Measurements from ENCODE around the gene MICAL3. TPM values are rescaled to one million over a fixed set of nuclear protein-coding genes. Genes with fewer than 3 reads are reported as not detected.

MICAL3 gene
- total RNA-seq, 4 donors from 2014 or later: 45.2 to 56.3 (median 46.3) TPM

DNA sequence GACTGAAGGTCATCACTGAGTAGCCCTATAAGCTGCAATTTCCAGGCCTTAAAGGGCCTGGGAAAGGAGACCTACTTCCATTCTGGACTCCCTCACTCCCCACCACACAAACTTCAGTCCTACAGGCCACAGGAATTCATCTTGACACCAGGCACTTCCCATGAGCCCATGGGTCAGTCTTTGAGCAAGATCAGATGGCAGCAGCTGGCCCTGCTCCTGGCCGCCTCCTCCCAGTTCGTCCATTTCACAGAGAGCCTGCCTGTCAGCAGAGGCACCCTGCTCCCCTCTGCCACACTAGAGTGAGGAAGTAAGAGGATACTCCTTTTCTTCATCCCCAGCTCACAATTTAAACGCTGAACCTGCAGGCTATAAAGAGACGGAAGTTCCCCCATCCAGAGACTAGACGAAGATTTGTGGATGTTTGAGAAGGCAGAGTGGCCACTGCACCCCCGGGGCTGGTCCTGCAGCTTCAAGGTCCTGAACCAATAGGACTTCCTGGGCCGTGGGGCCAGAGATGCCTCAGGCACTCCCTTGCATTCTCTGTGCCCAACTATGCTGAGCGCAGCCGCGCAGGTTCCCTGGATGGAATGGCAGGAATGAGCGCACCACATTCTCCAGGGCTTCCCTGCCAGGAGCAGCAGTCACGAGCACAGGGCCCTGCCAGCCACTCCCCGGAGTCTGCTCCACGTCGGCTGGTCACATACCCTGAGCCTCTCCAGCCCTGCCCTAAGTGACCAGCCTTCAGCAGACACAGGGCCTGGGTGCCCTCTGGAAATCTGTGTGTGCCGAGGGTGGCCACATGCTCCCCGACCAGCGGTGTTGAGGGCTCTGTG is 216.6 kb downstream of the MICAL3 start:
- WGBS, 2 donors: 78 to 88% methylated on average over 15 to 18 of the region's 18 CpGs
- H3K27me3 ChIP-seq: no peaks in the 10 kb centered on the region
- TF ChIP-seq POLR2A (IDR thresholded peaks at IDR 0.05): no peak
- TF ChIP-seq, protein P1, sequence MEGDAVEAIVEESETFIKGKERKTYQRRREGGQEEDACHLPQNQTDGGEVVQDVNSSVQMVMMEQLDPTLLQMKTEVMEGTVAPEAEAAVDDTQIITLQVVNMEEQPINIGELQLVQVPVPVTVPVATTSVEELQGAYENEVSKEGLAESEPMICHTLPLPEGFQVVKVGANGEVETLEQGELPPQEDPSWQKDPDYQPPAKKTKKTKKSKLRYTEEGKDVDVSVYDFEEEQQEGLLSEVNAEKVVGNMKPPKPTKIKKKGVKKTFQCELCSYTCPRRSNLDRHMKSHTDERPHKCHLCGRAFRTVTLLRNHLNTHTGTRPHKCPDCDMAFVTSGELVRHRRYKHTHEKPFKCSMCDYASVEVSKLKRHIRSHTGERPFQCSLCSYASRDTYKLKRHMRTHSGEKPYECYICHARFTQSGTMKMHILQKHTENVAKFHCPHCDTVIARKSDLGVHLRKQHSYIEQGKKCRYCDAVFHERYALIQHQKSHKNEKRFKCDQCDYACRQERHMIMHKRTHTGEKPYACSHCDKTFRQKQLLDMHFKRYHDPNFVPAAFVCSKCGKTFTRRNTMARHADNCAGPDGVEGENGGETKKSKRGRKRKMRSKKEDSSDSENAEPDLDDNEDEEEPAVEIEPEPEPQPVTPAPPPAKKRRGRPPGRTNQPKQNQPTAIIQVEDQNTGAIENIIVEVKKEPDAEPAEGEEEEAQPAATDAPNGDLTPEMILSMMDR (IDR thresholded peaks at IDR 0.05): no peak
- TF ChIP-seq EP300 (IDR thresholded peaks at IDR 0.05): no peak
- H3K27ac ChIP-seq: no peak overlapping the region
- peaks cover 0 to 15% (median 0%) of the 10 kb centered on the region in 4 donors for H3K4me1 ChIP-seq
- peaks cover 3 to 100% (median 24%) of the 10 kb centered on the region in 3 donors for H3K36me3 ChIP-seq
- H3K9me3 ChIP-seq: no peaks in the 10 kb centered on the region
- no peak overlapping the region for H3K4me3 ChIP-seq
- DNase-seq (ENCODE audit: low spot score in 2 of 2): no peak

DNA sequence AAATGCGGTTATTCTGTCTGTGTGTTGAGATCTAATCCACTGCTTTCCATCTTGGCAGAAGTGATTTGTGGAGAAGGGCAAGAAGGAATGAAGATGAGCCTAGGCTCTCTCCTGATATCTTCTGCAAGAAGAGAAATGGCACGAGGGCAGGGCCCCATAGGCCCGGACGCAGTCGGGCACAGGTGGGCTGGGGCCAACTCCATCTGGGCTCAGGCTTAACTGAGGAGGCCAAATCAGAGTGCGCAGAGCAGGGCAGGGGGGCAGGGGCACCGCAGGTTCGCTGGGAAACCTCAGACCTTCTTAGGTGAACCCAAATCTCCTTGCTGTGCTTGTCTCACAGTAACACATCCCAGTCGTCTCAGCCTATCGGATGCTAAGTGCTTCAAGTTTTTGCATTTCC is 217.3 kb downstream of the MICAL3 start:
- no peak for TF ChIP-seq POLR2A (IDR thresholded peaks at IDR 0.05)
- TF ChIP-seq, protein P1 (IDR thresholded peaks at IDR 0.05): no peak
- TF ChIP-seq EP300 (IDR thresholded peaks at IDR 0.05): no peak
- no peaks in the 10 kb centered on the region for H3K9me3 ChIP-seq
- H3K4me1 ChIP-seq: peaks cover 0 to 16% (median 0%) of the 10 kb centered on the region in 4 donors
- no peak overlapping the region for H3K4me3 ChIP-seq
- no peaks in the 10 kb centered on the region for H3K27me3 ChIP-seq
- H3K36me3 ChIP-seq: peaks cover 3 to 100% (median 24%) of the 10 kb centered on the region in 3 donors
- WGBS, 2 donors: 93 to 95% methylated on average over 10 of the region's 10 CpGs
- no peak for DNase-seq (ENCODE audit: low spot score in 2 of 2)
- H3K27ac ChIP-seq: no peak overlapping the region

DNA sequence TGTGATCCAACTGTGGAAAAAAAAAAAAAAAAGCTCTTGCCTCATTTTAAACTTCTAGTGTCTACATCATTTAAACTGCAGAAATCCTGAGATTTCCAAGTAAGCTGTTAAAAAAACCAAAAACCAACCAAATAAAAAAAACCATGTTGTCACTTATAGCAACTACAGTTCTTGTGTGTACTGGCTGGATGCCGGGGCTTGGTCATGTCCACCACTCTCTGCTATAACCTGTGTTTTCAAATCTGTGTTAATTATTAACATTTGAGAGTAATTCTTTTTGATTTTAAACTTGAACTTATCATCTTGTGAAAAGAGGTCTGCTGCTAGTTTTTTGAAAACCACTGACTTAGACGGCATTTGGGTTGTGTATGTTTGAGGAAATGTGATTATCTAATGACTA is 217.9 kb downstream of the MICAL3 start:
- Histone ChIP-seq H3K36me3 (peaks cover 3 to 95% (median 24%) of the 10 kb centered on the region in 3 donors), H3K9me3 (no peaks in the 10 kb centered on the region), H3K27ac (no peak overlapping the region), H3K4me1 (peaks cover 0 to 16% (median 0%) of the 10 kb centered on the region in 4 donors), H3K27me3 (no peaks in the 10 kb centered on the region), H3K4me3 (no peak overlapping the region)
- TF ChIP-seq, protein P1 (IDR thresholded peaks at IDR 0.05): no peak
- TF ChIP-seq POLR2A (IDR thresholded peaks at IDR 0.05) (no peak), EP300 (IDR thresholded peaks at IDR 0.05) (no peak)
- DNase-seq (ENCODE audit: low spot score in 2 of 2): no peak
- WGBS, 2 donors: 62 to 89% methylated on average over 2 of the region's 2 CpGs

DNA sequence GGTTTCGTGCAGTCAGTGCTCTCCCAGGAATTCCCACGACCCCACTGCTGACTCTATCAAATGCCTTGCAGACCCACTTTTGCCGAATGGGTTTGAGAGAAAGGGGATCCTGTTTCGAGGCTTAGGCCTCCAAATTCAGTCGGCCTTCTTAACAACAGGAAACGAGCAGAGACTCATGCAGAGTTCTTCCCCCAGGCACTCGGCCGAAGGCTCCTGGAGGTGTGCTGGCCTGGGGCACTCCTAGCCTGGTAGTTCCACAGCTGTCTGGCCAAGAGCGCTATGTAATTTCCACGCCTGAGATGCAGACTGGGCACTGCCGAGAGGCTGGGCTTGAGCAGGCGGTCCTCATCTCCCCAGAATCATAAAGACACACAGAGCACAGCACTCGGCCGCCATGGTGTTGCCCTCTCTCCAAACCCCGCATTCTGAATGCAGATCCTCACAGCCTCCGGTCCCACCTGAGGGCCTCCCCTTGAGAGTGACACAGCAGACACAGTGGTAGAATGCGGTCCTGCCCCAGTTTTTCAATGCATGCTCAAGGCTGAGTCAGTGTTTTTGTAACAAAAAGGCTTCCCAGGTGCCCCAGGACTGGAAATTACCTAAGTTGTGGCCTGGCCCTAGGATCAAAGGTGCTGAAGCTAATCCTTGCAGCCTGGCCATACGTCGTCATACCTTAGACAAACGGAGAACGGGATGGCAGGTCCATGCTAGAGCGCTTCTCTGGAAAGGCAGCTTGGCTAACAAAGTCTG is 219.9 kb downstream of the MICAL3 start:
- Histone ChIP-seq H3K4me3 (no peak overlapping the region), H3K4me1 (peaks cover 0 to 16% (median 0%) of the 10 kb centered on the region in 4 donors), H3K36me3 (peaks cover 0 to 78% (median 24%) of the 10 kb centered on the region in 3 donors), H3K9me3 (no peaks in the 10 kb centered on the region), H3K27ac (peak overlapping the region in 1 of 4 donors; percentile 73), H3K27me3 (no peaks in the 10 kb centered on the region)
- no peak for DNase-seq (ENCODE audit: low spot score in 2 of 2)
- WGBS, 2 donors: 82 to 84% methylated on average over 19 to 22 of the region's 22 CpGs
- no peak for TF ChIP-seq EP300 (IDR thresholded peaks at IDR 0.05)
- TF ChIP-seq, protein P1 (IDR thresholded peaks at IDR 0.05): no peak
- no peak for TF ChIP-seq POLR2A (IDR thresholded peaks at IDR 0.05)

Data from tibial nerve (tissue), 4 donors.